OCI-LY3 (cell line): Measurements from ENCODE around the gene PPP2R1B.

ENCODE experiments used
- H2AFZ ChIP-seq: fragments of 200-600, 300-600 bp; shearing (Covaris generic); 2 replicates; pipeline ENCODE4 v1.6.0; 2014; ENCODE audit warnings: antibody characterized with exemption, low read depth, low read length
- H3K27ac ChIP-seq: fragments of 200-600, 300-600 bp; sonication (generic); 2 replicates; pipeline ENCODE4 v1.5.1; 2014; ENCODE audit warnings: mild to moderate bottlenecking, low read length, moderate library complexity, mixed read lengths
- H3K27me3 ChIP-seq: fragments of 200-600, 300-600 bp; sonication (generic); 2 replicates; pipeline ENCODE4 v1.6.1; 2014; ENCODE audit warnings: low read depth, low read length, mixed read lengths
- H3K36me3 ChIP-seq: fragments of 200-600, 300-600 bp; sonication (generic); replicated peaks from 2 replicates; pipeline ENCODE3; 2014; ENCODE audit warnings: low read depth, low read length, mixed read lengths
- H3K4me1 ChIP-seq: fragments of 300-600, 200-600 bp; sonication (generic); 2 replicates; pipeline ENCODE4 v1.6.1; 2014; ENCODE audit warnings: low read length, mixed read lengths
- H3K4me2 ChIP-seq: fragments of 200-600, 300-600 bp; sonication (generic); 2 replicates; pipeline ENCODE4 v1.6.1; 2014; ENCODE audit warnings: low read length, mixed read lengths
- H3K4me3 ChIP-seq: fragments of 300-600, 200-600 bp; sonication (generic); 2 replicates; pipeline ENCODE4 v1.5.1; 2014; ENCODE audit warnings: antibody characterized with exemption, mild to moderate bottlenecking, low read length, moderate library complexity
- H3K79me2 ChIP-seq: fragments of 300-600, 200-600 bp; shearing (Covaris generic); 2 replicates; pipeline ENCODE4 v1.6.1; 2014; ENCODE audit warnings: mild to moderate bottlenecking, low read length, mixed read lengths
- H3K9ac ChIP-seq: fragments of 300-600, 200-600 bp; shearing (Covaris generic); 2 replicates; pipeline ENCODE4 v1.6.0; 2014; ENCODE audit warnings: mild to moderate bottlenecking, low read length, moderate library complexity
- H3K9me3 ChIP-seq: fragments of 200-600, 300-600 bp; shearing (Covaris generic); 2 replicates; pipeline ENCODE4 v1.6.1; 2014; ENCODE audit warnings: low read length, mixed read lengths; ENCODE audit not compliant: insufficient read depth
- H4K20me1 ChIP-seq: fragments of 200-600, 300-600 bp; sonication (generic); 2 replicates; pipeline ENCODE4 v1.6.1; 2016; ENCODE audit warnings: low read length, mixed read lengths; ENCODE audit not compliant: insufficient read depth
- CTCF ChIP-seq: fragments of 200-600, 300-600 bp; sonication (generic); IDR thresholded peaks from 2 replicates; pipeline ENCODE4 v1.5.1; 2014; ENCODE audit warnings: antibody characterized with exemption, low read length, low read depth
- EZH2phosphoT487 ChIP-seq: fragments of 200-600 bp; shearing (Covaris generic); IDR thresholded peaks from 2 replicates; pipeline ENCODE4 v1.6.1; 2018; ENCODE audit warnings: antibody characterized with exemption, mixed run types, low read depth

Gene PPP2R1B

GRCh38 chr11:111778047-111778558 is 11.9 kb upstream of the PPP2R1B start:
- Histone ChIP-seq H4K20me1 (no peaks in the 10 kb centered on the region), H3K4me1 (peaks cover 42% of the 10 kb centered on the region), H3K27me3 (no peaks in the 10 kb centered on the region), H3K27ac (peak overlapping the region; percentile 94), H3K4me3 (no peak overlapping the region), H3K79me2 (no peaks in the 10 kb centered on the region), H3K9ac (peak overlapping the region; percentile 53), H2AFZ (no peak overlapping the region), H3K4me2 (peak overlapping the region; percentile 67), H3K36me3 (no peaks in the 10 kb centered on the region), H3K9me3 (no peaks in the 10 kb centered on the region)
- no peak for TF ChIP-seq EZH2phosphoT487
- TF ChIP-seq CTCF, result no peak

GRCh38 chr11:111777094-111778046 is 11.2 kb upstream of the PPP2R1B start:
- peak overlapping the region; percentile 53 for H3K9ac ChIP-seq
- H3K4me2 ChIP-seq, result peak overlapping the region; percentile 67
- H3K27ac ChIP-seq, result peak overlapping the region; percentile 94
- peak overlapping the region; percentile 30 for H3K4me3 ChIP-seq
- H3K36me3 ChIP-seq, result no peaks in the 10 kb centered on the region
- no peaks in the 10 kb centered on the region for H3K9me3 ChIP-seq
- H3K4me1 ChIP-seq, result peaks cover 42% of the 10 kb centered on the region
- no peaks in the 10 kb centered on the region for H4K20me1 ChIP-seq
- no peaks in the 10 kb centered on the region for H3K27me3 ChIP-seq
- H3K79me2 ChIP-seq, result no peaks in the 10 kb centered on the region
- 0 out of 2 replicates have a peak overlapping the region, but pooled peaks have one; percentile 13 for H2AFZ ChIP-seq
- TF ChIP-seq EZH2phosphoT487 (no peak), CTCF (peak; percentile 87)

- H3K79me2 ChIP-seq, result no peaks in the 10 kb centered on the region
- H3K27ac ChIP-seq, result peak overlapping the region; percentile 94
- H3K9me3 ChIP-seq, result no peaks in the 10 kb centered on the region
- 0 out of 2 replicates have a peak overlapping the region, but pooled peaks have one; percentile 13 for H2AFZ ChIP-seq
- peak overlapping the region; percentile 30 for H3K4me3 ChIP-seq
- H3K36me3 ChIP-seq, result no peaks in the 10 kb centered on the region
- peak overlapping the region; percentile 53 for H3K9ac ChIP-seq
- H3K4me2 ChIP-seq, result peak overlapping the region; percentile 67
- no peaks in the 10 kb centered on the region for H4K20me1 ChIP-seq
- H3K27me3 ChIP-seq, result no peaks in the 10 kb centered on the region
- peaks cover 42% of the 10 kb centered on the region for H3K4me1 ChIP-seq
- TF ChIP-seq CTCF (no peak), EZH2phosphoT487 (no peak)
Measured at GRCh38 chr11:111776398-111777093, 10.4 kb upstream of the PPP2R1B start.
